ELF-1 (cell line): Measurements from ENCODE around the gene CLEC18B.
A peak's percentile ranks its signal among the peaks of the same experiment; 100 is the strongest.

Source experiments
- DNase-seq: peaks from one replicate; pipeline ENCODE4 v3.0.0-alpha.2; 2016; ENCODE audit warnings: low read depth, low spot score

CLEC18B gene

DNA sequence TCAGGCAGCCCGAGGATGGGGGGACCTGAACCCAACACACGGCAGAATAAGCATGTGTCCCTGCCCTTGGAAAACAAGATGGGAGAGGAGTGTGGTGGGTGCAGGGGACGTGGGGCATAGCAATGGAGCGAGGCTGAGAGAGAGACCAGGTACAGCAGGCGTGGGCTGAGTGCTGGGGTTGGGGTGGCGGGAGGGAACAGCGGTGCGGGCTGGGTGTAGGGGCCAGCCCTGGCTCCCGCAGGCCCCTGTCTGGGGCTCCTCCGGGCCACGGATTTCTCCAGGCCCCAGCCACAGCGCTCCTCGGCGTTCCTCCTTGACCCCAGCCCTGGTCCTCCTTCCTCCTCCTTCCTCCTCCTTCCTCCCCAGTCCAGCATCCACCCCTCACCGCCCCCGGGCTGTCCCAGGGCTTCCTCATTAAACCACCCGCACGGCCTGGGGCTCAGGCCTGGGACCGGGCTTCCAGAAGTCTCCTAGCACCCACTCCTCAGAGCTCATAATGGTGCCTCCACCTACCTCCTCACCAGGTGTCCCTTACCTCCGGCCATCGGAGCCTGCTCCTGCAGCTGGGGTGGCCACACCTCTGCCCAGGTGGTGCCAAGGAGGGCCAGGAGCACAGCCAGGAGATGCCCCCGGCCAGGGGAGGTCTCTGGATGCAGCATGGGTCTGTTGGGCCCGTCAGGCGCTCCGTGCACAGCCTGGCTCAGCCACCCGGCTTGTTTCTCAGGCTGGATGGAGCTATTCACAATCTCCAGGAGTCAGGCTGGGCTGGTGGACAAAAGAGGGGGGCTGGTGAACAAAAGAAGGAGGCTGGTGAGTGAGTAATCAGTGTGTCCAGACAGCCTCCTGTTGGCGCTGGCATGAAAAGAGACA lies at the start of gene CLEC18B:
TSS of gene CLEC18B (minus strand) at position 867 of the 870 bp plus-strand sequence. CDS start at position 659, 208 bp downstream.
- DNase-seq = peak; percentile 39

- no peak for DNase-seq
These were observed 48.7 kb upstream of the CLEC18B start for GRCh38 chr16:74469946-74470478.

DNA sequence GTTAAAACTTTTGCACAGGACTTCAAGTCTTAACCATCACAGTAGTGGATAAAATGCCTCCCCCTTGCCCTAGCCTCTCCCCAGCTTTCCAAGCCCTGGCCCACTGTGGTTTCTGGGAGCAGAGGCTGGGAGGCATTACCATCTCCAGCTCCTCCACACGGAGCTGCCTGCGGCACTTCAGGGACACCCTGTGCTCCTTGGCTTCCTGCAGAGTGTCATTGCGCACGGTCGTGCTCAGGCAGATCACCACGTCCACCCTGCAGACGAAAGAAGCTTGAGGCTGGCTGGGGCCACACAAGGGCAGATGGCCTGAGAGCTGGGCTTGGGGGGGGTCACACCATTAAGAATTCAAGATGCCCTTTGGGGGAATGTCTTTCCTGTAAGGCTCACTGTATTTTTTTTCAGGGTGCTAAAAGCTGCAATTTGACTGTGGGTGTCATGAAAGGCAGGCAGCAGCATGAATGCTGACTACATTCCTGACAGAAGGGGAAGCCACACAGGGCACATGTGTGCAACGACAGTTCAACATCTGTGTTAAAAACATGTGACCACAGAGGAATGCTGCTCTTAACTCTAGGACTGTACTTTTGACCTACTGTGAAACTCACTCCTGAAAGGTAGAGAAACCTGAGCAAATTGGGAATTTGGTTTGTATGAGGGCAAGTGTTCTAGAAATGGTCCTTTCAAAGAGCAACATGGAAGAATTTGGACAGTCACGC lies 47.7 kb upstream of the CLEC18B start:
- DNase-seq = no peak

DNA sequence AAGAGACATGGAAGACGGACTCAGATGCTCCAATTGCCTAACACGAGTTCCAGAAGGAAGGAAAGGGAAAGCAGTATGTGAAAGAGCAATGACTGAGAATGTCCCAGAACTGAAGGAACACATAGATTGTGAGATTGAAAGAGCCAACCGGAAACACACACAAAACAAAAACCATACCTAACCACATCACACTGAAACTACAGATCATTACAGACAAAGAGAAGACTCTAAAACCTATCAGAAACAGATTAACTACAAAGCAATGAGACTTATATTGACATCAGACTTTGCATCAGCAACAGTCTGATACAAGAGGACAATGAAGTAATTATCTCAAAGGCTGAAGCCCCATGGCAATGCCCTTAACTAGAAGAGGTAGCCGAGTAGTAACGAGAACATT lies 45.6 kb upstream of the CLEC18B start:
- no peak for DNase-seq

- DNase-seq = no peak
These were observed 44.8 kb upstream of the CLEC18B start for GRCh38 chr16:74465851-74466685.

DNA sequence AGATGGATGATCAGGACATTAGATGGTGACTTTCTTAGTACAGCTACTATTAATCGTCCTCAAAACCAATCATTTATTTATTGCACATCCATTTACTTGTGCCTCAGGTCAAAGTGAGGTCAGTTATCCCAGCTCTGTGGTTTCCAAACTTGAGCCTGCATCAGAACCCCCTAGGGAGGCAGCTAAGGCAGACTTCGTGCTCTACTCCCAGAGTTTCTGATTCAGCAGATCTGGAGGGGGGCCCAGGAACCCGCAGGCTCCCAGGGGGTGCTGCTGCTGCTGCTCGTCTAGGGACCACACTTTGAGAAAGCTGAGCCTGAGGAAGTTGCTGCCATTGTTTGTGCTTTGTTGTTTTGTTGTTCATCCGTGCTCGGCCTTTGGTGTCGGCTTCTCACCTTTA lies 44.0 kb upstream of the CLEC18B start:
- no peak for DNase-seq

GRCh38 chr16:74463888-74464287 lies 42.6 kb upstream of the CLEC18B start:
- DNase-seq = no peak

DNA sequence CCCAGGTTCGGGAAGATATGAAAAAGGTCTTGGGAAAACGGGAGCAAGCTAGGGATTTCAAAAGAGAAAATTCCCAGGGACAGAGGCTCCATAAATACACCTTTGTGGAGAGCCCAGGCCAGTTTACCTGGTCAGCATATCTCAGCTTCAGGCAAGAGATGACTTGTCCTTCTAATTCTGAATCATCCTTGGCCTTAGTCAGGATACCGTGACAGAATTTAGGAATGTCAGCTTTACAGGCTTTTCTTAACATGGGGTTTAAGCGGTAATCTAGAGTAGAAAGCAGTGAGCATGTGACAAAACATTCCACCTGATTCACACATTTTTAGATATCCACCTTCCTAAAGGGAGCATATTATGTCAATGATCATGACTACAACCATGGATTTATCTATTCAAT lies 41.1 kb upstream of the CLEC18B start:
- no peak for DNase-seq

- DNase-seq = no peak
These were observed 40.5 kb upstream of the CLEC18B start for GRCh38 chr16:74461826-74462225.

- no peak for DNase-seq
These were observed 39.3 kb upstream of the CLEC18B start for GRCh38 chr16:74460542-74460941.

GRCh38 chr16:74456290-74456625 lies 35.0 kb upstream of the CLEC18B start:
- no peak for DNase-seq

- no peak for DNase-seq
These were observed 34.5 kb upstream of the CLEC18B start for GRCh38 chr16:74455619-74456289.

DNA sequence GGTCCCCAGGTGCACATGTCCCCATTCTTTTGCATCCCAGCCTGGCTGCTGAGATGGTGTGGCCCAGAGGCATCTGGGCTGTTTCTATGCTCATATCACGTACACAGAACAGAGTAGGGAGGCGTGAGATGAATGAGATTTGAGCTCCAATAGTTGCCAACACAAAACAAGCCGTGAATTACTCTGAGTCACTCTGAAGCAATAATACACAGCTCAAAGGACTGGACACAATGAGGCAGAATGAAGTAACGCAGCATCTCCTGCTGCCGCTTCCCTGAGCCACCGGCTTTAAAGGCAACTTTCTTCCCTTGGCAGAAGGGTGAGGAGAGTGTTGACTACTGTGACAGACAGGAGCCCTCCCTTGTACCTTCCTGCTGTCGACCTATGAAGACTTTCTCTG lies 33.9 kb upstream of the CLEC18B start:
- DNase-seq = no peak

- DNase-seq = no peak
These were observed 30.9 kb upstream of the CLEC18B start for GRCh38 chr16:74451951-74452758.

DNA sequence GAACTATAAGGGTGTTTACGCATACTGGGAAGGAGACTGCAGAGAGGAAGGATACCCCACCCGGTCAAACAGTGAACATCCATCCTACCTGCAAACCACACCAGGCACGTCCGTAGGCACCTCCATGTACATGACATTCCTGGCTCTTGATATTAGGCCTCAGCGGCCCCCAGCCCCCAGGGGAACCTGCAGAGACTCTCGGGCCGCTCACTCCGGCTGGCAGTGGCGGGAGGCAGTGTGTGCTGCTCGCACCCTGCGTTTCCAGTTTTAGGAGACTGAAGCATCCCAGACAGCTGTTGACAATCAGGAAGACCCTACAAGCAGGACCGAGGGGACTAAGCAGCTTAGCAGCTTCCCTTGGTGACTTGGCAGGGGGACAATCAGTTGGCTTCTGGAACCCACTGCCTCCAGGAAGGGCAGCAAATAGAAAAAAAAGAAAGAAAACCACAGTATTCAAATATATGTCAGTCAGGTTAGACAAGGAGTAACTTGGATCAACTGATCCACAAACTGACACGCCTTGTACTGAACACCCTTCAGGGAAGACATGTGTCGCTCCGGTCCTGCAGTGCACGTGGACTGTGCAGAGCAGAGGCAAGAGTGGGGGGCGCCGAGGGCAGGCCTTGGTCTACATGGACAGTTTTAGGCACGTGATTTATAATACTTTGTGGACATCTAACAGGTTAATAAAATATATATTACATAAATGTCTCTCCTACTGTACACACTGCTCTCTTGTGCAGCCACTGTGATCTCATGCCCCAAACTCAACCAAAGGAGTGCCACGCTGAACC lies 29.9 kb upstream of the CLEC18B start:
- no peak for DNase-seq

- no peak for DNase-seq
These were observed 29.0 kb upstream of the CLEC18B start for GRCh38 chr16:74450236-74450635.

DNA sequence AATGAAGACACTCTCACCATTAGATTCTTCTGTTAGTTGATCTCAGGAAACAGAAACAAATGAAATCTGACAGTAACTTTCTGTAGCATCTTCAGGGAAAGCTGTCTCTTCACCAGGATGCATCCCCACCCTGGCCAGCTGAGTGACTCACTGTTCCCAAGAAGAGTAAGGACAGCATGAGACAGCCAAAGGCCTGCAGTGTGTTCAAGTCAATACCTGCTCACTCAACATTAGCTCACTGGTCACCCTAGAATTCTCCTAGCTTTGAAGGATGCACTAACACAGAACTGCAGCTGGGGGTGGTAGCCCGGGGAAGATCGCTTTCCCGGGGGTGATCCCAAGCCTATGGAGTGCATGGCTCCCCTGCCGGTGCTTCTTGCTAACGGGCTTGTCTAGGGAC lies 28.2 kb upstream of the CLEC18B start:
- DNase-seq = peak; percentile 4

- DNase-seq = peak; percentile 15
These were observed 27.7 kb upstream of the CLEC18B start for GRCh38 chr16:74448990-74449389.

GRCh38 chr16:74447578-74447977 lies 26.3 kb upstream of the CLEC18B start:
- DNase-seq = no peak

GRCh38 chr16:74446866-74447265 lies 25.6 kb upstream of the CLEC18B start:
- DNase-seq = no peak
